Stimulated activated CD8-positive, alpha-beta memory T cell treated with anti-CD3 and anti-CD28 coated beads, Interleukin-12 subunit alpha, Interleukin-12 subunit beta, amount 100 ng/mL, for 4 hours (primary cell): ENCODE results near the gene NR2F1.

ENCODE experiments used
- DNase-seq: peaks from one replicate; pipeline ENCODE4 v3.0.0-alpha.2; 2020; ENCODE audit warnings: low read depth

The NR2F1 gene

GRCh38 chr5:93642526-93642925, 59.5 kb downstream of the NR2F1 start:
- no peak for DNase-seq
